GM18505 (cell line): Measurements from ENCODE around the gene SSNA1.
A peak's percentile ranks its signal among the peaks of the same experiment; 100 is the strongest.

Experiments
- ATAC-seq: cut with Tn5 transposase; IDR thresholded peaks from one replicate; pipeline ENCODE4 v1.9.1; 2021; ENCODE audit not compliant: unreplicated experiment
- POLR2A ChIP-seq: IDR thresholded peaks from 4 replicates; pipeline ENCODE4 v1.6.1; 2011; ENCODE audit warnings: borderline replicate concordance; ENCODE audit not compliant: insufficient read depth, insufficient read length; ENCODE audit errors: extremely low read depth

The SSNA1 gene

GRCh38 chr9:137147091-137147792 is 41.2 kb upstream of the SSNA1 start:
- no peak for TF ChIP-seq POLR2A
- ATAC-seq, result no peak

GRCh38 chr9:137147793-137148160 is 40.7 kb upstream of the SSNA1 start:
- TF ChIP-seq POLR2A, result no peak
- no peak for ATAC-seq

- no peak for TF ChIP-seq POLR2A
- no peak for ATAC-seq
Observed at GRCh38 chr9:137148242-137148641, 40.2 kb upstream of the SSNA1 start.

GRCh38 chr9:137148661-137149060 is 39.8 kb upstream of the SSNA1 start:
- no peak for TF ChIP-seq POLR2A
- ATAC-seq, result no peak

- TF ChIP-seq POLR2A, result no peak
- no peak for ATAC-seq
Observed at GRCh38 chr9:137149363-137149762, 39.1 kb upstream of the SSNA1 start.

GRCh38 chr9:137149942-137150616 is 38.4 kb upstream of the SSNA1 start:
- ATAC-seq, result peak; percentile 30
- no peak for TF ChIP-seq POLR2A

- no peak for TF ChIP-seq POLR2A
- ATAC-seq, result peak; percentile 50
Observed at GRCh38 chr9:137150617-137151457, 37.6 kb upstream of the SSNA1 start.

GRCh38 chr9:137152844-137153405 is 35.6 kb upstream of the SSNA1 start:
- TF ChIP-seq POLR2A, result no peak
- no peak for ATAC-seq

- no peak for TF ChIP-seq POLR2A
Observed at GRCh38 chr9:137156567-137157375, 31.7 kb upstream of the SSNA1 start.

GRCh38 chr9:137157618-137158415 is 30.7 kb upstream of the SSNA1 start:
- ATAC-seq, result no peak
- TF ChIP-seq POLR2A, result no peak

More at GRCh38 chr9:137156567-137157375, 31.7 kb upstream of the SSNA1 start:
- ATAC-seq, result no peak

- ATAC-seq, result no peak
- TF ChIP-seq POLR2A, result no peak
Observed at GRCh38 chr9:137158625-137159024, 29.9 kb upstream of the SSNA1 start.

- ATAC-seq, result no peak
- no peak for TF ChIP-seq POLR2A
Observed at GRCh38 chr9:137159105-137160053, 29.1 kb upstream of the SSNA1 start.

- no peak for TF ChIP-seq POLR2A
- ATAC-seq, result no peak
Observed at GRCh38 chr9:137160054-137160425, 28.4 kb upstream of the SSNA1 start.
